ENCODE measurements around the gene SHISAL2A.

Gene SHISAL2A

GRCh38 chr1:52623812-52624211 is 9.2 kb upstream of the SHISAL2A start:
- no peak for DNase-seq

- DNase-seq = peak in 1 of 2 donors; percentile 4
Observed at GRCh38 chr1:52627028-52627427, 5.9 kb upstream of the SHISAL2A start.

DNA sequence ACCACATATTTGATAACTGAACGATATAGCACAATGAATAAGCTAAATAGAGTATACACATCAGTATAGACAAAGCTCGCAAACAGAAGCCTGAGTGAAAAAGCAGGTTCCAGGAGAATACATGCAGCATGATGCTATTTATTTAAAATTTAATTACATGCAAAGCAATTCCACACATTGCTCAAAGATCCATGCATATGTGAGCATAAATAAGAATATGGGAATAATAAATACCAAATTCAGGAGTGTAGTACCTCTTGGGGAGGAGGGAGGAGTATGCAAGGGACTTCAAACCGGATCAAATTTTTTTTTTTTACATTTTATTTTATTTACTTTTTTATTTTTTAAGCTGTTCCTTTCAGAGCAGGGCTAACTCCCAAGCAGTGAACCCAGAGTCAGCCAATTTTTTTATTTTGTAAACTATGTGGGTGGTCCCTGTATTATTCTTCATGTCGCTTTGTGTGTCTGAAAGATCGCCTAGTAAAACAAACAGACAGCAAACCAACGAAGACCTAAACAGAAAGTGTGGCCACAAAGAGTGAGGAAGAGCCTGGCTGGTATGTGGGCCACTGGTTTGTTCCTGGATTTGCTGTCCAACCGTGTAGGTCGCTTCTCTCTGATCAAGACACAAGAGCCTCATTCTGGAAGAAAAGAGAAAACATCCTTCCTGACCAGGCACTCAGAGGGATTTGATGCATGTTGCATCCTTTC is 4.2 kb upstream of the SHISAL2A start:
- no peak for DNase-seq

GRCh38 chr1:52629325-52629643 is 3.7 kb upstream of the SHISAL2A start:
- DNase-seq = no peak

GRCh38 chr1:52629667-52630066 is 3.3 kb upstream of the SHISAL2A start:
- no peak for DNase-seq

- peak; percentile 33 to 34 for DNase-seq
Observed at GRCh38 chr1:52631759-52632331, 1.1 kb upstream of the SHISAL2A start.

- DNase-seq = no peak
Observed at GRCh38 chr1:52633291-52633754, 355 bp downstream of the SHISAL2A start.

DNA sequence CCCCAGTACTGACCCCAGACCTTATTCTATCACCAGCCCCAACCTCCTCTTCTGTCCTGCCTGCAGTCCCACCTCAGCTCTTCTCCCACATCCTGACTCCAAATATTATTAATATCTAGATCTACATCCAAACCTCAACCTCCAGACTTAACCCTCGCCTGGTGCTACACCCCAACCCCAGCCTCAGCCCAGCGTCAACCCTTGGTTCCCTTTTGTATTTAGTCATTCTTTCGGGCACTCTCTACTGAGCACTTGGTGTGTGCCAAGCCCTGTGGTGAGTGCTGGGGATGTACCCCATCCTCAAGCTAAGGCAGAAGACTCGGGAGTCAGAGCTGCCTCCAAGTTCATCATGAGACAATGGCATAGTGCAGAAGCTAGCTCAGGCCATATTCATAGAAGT is 1.1 kb downstream of the SHISAL2A start:
- DNase-seq = no peak

- no peak for DNase-seq
Observed at GRCh38 chr1:52635321-52636089, 2.5 kb downstream of the SHISAL2A start.

DNA sequence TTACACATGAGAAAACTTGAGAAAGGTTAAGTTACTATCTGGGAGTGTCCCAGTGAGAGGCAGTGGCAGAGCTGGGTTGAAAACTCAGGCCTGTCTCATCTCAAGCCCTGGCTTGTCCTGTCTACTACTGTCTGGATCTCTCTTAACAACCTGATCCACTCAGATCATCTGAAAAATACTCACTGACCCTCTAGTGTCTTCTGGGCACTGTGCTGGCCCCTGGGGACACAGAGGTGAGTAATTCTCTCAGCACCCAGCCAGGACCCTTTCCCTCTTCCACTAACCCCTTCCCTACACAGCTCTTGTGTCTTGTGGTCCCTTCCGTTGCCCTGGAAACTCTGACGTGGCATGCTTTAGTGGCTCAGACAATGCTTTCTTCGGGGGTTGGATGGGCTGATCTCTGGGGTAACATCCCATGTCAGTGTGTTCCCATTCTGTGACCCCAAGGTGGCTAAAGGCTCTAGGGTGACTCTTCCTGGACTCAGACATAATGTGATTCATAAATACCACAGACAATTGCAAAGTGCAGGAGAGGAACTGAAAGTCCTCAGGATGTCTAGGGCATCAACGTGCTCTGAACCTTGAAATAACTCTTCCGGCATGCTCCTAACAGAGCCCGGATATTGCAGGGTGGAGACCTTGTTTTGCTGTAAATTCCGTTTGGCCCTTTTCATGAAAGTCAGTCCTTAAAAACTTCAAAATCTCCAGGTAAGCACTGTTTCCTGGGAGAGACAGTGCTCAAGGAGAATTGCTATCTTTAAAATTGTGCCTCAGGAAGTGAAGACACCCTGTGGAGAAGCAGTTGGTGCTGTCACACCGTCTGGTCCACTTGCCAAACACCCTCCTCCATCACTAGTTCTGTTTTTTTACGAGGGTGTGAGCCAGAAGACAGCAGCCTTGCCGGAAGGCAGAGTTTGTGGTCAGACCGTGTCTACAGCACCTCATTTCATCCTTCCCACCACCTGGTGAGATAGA is 4.0 kb downstream of the SHISAL2A start:
- peak; percentile 69 to 83 for DNase-seq

DNA sequence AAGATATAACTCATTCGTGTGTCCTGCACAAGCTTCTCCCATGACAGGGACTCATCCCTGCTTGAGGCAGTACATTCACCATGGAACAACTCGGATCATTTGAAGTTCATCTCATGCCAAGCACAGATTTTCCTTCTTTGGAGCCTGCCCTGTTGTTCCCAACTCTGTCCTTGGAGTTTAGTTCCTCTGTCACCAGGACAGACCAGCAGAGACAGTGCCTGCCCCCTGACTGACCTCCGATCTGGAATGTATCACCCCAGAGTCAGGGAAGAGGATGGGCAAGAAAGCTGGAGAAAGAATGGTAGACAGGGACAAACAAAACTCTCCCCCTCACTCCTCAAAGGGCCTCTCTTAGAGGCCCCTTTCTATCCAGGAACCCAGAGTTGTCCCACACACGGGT is 5.0 kb downstream of the SHISAL2A start:
- DNase-seq = no peak

- no peak for DNase-seq
Observed at GRCh38 chr1:52640697-52641096, 7.7 kb downstream of the SHISAL2A start.

GRCh38 chr1:52641307-52641706 is 8.3 kb downstream of the SHISAL2A start:
- DNase-seq = peak in 1 of 2 donors; percentile 27

- no peak for DNase-seq
Observed at GRCh38 chr1:52645261-52645660, 12.3 kb downstream of the SHISAL2A start.

- DNase-seq = no peak
Observed at GRCh38 chr1:52651904-52652303, 18.9 kb downstream of the SHISAL2A start.

DNA sequence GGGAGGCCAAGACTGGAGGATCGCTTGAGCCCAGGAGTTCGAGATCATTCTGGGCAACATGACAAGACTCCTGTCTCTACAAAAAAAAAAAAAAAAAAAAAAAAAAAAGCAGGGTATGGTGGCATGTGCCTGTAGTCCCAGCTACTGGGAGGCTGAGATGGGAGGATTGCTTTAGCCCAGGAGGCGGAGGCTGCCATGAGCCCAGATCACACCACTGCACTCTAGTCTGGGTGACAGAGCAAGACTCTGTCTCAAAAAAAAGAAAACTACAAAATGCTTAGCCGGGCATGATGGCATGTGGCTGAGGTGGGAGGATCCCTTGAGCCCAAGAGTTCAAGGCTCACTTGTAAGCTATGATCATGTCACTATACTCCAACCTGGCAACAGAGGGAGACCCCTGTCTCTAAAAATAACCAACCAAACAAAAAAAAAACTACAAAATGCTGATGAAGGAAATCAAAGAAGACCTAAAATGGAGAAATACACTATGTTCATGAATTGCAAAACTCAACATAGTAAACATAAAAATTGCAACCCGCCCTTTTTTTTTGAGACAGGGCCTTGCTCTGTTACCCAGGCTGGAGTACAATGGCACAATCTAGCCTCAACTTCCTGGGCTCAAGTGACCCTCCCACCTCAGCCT is 20.4 kb downstream of the SHISAL2A start:
- DNase-seq = no peak

GRCh38 chr1:52654063-52654462 is 21.1 kb downstream of the SHISAL2A start:
- no peak for DNase-seq

GRCh38 chr1:52657702-52658101 is 24.7 kb downstream of the SHISAL2A start:
- no peak for DNase-seq

GRCh38 chr1:52658795-52659194 is 25.8 kb downstream of the SHISAL2A start:
- no peak for DNase-seq

GRCh38 chr1:52659356-52659755 is 26.4 kb downstream of the SHISAL2A start:
- no peak for DNase-seq

DNA sequence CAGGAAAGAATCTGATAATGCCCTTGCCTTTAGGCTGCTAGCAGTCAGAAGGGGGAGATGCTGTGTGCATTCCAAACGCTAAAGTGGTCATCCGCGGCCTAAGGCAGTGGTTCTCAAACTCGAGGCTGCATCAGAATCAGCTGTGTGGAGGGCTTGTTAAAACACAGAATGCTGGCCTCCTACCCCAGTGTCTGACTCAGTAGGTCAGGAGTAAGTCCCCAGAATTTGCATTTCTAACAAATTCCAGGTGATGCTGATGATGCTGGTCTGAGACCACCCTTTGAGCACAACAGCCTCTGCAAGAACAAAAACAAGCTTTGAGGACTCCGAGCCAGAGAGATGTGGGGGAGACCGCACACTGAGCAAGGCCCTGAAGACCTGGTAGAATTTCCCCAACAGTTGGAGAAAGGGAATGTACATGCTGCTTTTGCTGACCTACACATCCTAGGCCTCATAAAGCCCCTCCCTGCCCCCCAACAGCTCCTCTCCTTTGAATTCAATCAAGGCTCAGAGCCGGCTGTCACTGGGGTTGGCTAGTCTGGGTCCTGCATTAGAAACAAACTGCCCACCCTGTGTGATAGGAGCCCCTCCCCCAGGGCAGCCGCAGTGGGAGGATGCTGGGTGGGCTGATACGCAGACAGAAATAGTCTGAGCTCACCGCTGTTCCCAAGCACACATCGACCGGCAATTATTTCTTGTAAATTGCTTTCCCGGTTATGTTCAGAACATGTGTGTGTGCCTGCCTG is 27.1 kb downstream of the SHISAL2A start:
- no peak for DNase-seq

All from inflammatory macrophage (primary cell).